ENCODE data around the gene PARD3B.
"Not testable (repeated sequence)": the region's sequence is repeated elsewhere in the genome, so short reads cannot be mapped to it uniquely, and the experiment has no call there.

The PARD3B gene

GRCh38 chr2:204541637-204542036 is 3.6 kb upstream of the PARD3B start:
- DNase-seq: no peak

- DNase-seq: no peak
These were observed 2.2 kb upstream of the PARD3B start for GRCh38 chr2:204542982-204543608.

- DNase-seq: no peak
These were observed 823 bp downstream of the PARD3B start for GRCh38 chr2:204545861-204546735.

GRCh38 chr2:204550751-204551511 is 5.7 kb downstream of the PARD3B start:
- DNase-seq: no peak

GRCh38 chr2:204551512-204551863 is 6.2 kb downstream of the PARD3B start:
- no peak for DNase-seq

- DNase-seq: no peak
These were observed 12.3 kb downstream of the PARD3B start for GRCh38 chr2:204557604-204558003.

GRCh38 chr2:204559358-204559757 is 14.1 kb downstream of the PARD3B start:
- not testable (repeated sequence) for DNase-seq

GRCh38 chr2:204560902-204561301 is 15.6 kb downstream of the PARD3B start:
- DNase-seq: no peak

GRCh38 chr2:204561771-204562170 is 16.5 kb downstream of the PARD3B start:
- no peak for DNase-seq

- no peak for DNase-seq
These were observed 21.2 kb downstream of the PARD3B start for GRCh38 chr2:204566439-204566838.

- DNase-seq: no peak
These were observed 25.1 kb downstream of the PARD3B start for GRCh38 chr2:204570421-204570820.

GRCh38 chr2:204571041-204571440 is 25.8 kb downstream of the PARD3B start:
- DNase-seq: no peak

GRCh38 chr2:204571911-204572310 is 26.6 kb downstream of the PARD3B start:
- DNase-seq: no peak

GRCh38 chr2:204573221-204573620 is 27.9 kb downstream of the PARD3B start:
- no peak for DNase-seq

- no peak for DNase-seq
These were observed 29.2 kb downstream of the PARD3B start for GRCh38 chr2:204574486-204574885.

- DNase-seq: no peak
These were observed 30.2 kb downstream of the PARD3B start for GRCh38 chr2:204575463-204575862.

- DNase-seq: no peak
These were observed 31.2 kb downstream of the PARD3B start for GRCh38 chr2:204576362-204576979.

GRCh38 chr2:204578928-204579598 is 33.8 kb downstream of the PARD3B start:
- DNase-seq: no peak

- no peak for DNase-seq
These were observed 36.7 kb downstream of the PARD3B start for GRCh38 chr2:204581946-204582345.

GRCh38 chr2:204583773-204584172 is 38.5 kb downstream of the PARD3B start:
- DNase-seq: no peak

- no peak for DNase-seq
These were observed 40.7 kb downstream of the PARD3B start for GRCh38 chr2:204585930-204586329.

- no peak for DNase-seq
These were observed 41.3 kb downstream of the PARD3B start for GRCh38 chr2:204586444-204587180.
